ENCODE measurements around the gene GCSAM. TPM values are rescaled to one million over a fixed set of nuclear protein-coding genes. Genes with fewer than 3 reads are reported as not detected.
A peak's percentile ranks its signal among the peaks of the same experiment; 100 is the strongest.

The GCSAM gene
- total RNA-seq, 4 donors from 2014 or later = 0.26 to 3.0 (median 0.85) TPM

DNA sequence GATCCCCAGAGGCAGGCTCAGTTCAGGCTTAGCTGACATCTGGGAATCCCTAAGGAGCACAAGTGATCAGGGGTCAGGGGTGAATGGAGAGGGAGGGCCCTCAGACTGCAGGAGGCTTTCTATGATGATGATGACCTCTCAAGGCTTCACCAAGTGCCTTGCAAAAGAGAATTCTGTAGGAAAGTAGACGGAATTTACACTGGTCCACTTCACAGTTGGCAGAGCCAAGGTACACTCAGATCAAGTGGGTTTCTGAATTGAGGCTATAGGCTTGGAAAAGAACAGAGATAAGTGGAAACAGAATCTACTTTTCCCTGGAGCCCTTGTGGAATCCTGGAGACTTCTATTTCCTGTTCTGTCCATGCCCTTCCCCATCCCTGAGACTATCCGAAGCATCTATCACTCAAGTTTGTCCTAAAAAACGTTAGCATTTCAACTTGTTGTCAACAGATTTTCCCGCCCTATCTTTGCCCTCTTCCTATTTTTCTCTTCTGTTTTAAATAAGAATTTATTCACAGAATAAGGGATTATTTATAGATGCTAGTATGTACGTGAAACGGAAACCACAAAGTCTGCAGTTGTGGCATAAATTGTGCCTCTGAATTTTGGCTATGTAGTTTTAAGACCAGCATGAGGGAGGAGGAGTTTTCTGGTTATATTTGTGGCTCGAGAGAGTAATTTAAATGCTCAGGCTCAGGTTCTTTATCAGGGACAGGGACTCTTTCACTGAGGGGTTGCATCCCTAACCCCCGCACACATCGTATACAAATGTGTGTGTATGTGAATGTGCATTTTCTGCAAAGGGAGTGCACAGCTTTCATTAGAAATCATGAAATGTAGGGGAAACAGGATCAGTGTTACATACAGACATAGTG, 12.8 kb downstream of the GCSAM start:
- no peak overlapping the region for H3K4me3 ChIP-seq
- 65 to 68% methylated on average over 9 of the region's 9 CpGs for WGBS, 2 donors
- H3K4me1 ChIP-seq = no peaks in the 10 kb centered on the region
- H3K27ac ChIP-seq = no peak overlapping the region
- H3K27me3 ChIP-seq = no peaks in the 10 kb centered on the region
- peaks cover 0 to 47% (median 0%) of the 10 kb centered on the region in 3 donors for H3K36me3 ChIP-seq
- TF ChIP-seq POLR2A (IDR thresholded peaks at IDR 0.05) = no peak
- TF ChIP-seq, protein P1, sequence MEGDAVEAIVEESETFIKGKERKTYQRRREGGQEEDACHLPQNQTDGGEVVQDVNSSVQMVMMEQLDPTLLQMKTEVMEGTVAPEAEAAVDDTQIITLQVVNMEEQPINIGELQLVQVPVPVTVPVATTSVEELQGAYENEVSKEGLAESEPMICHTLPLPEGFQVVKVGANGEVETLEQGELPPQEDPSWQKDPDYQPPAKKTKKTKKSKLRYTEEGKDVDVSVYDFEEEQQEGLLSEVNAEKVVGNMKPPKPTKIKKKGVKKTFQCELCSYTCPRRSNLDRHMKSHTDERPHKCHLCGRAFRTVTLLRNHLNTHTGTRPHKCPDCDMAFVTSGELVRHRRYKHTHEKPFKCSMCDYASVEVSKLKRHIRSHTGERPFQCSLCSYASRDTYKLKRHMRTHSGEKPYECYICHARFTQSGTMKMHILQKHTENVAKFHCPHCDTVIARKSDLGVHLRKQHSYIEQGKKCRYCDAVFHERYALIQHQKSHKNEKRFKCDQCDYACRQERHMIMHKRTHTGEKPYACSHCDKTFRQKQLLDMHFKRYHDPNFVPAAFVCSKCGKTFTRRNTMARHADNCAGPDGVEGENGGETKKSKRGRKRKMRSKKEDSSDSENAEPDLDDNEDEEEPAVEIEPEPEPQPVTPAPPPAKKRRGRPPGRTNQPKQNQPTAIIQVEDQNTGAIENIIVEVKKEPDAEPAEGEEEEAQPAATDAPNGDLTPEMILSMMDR (IDR thresholded peaks at IDR 0.05) = no peak
- no peaks in the 10 kb centered on the region for H3K9me3 ChIP-seq
- no peak for DNase-seq
- intact Hi-C loops (cut with DNase I) = no loop called here

DNA sequence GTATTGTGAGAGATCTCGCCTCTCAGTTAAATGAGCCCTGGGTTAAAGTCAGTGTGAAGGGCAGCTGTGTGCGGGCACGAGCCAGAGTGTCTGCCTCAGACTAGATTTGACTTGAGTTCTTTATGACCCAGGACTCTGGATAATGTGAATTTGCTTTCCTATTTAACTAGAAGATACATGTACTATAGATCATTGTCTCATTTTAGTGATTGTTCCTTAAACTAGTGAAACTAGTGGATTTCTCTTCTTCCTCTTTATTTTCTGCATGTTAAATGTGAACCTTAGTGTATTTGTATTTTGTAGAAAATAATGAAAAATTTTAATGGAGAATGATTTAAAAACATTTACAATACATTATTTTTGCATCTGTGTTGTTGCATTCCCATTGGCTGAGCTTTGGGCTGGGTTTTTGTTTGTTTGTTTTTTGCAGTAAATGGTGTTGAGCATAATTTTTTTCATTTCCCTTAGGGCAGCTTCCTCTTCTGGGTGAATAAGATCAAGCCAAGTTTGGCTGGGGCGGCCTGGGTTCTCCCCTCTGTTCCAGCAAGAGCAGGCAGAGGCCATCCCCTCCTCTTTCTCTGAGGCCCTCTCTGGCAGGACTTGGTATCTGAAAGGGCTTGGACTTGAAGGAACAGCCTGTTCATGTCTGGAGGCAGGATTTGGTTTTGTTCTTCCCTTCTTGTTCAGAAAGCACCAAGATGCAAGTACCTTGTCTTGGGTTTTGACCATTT, 15.0 kb downstream of the GCSAM start:
- H3K4me3 ChIP-seq = no peak overlapping the region
- no peaks in the 10 kb centered on the region for H3K9me3 ChIP-seq
- no peaks in the 10 kb centered on the region for H3K4me1 ChIP-seq
- no peak overlapping the region for H3K27ac ChIP-seq
- intact Hi-C loops (cut with DNase I) = no loop called here
- TF ChIP-seq, protein P1 (IDR thresholded peaks at IDR 0.05) = no peak
- no peak for TF ChIP-seq POLR2A (IDR thresholded peaks at IDR 0.05)
- DNase-seq = no peak
- WGBS, 2 donors = 81 to 90% methylated on average over 4 of the region's 4 CpGs
- H3K36me3 ChIP-seq = peaks cover 0 to 51% (median 0%) of the 10 kb centered on the region in 3 donors
- H3K27me3 ChIP-seq = no peaks in the 10 kb centered on the region

DNA sequence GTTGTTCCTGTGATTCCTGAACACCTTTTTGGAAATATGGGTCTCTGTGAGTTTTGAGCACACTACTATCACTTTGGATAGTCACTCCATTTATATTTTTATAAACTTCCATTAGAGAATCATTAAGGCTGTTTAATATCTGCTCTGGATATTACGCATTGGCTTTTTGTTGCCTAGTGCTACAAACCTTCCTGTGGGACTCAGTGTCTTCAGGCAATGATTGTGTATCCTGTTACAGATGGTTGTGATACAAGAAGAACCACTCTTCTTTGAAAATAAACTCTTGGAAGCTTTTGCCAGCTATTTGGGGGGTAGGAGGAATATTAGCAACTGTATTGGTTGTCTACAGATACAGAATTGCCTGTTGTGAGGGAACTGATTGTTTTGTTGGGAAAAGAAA, 15.6 kb downstream of the GCSAM start:
- Histone ChIP-seq H3K4me1 (no peaks in the 10 kb centered on the region), H3K36me3 (peaks cover 0 to 54% (median 0%) of the 10 kb centered on the region in 3 donors), H3K9me3 (no peaks in the 10 kb centered on the region), H3K4me3 (no peak overlapping the region), H3K27ac (no peak overlapping the region), H3K27me3 (no peaks in the 10 kb centered on the region)
- WGBS, 2 donors = 73 to 100% methylated on average over 1 of the region's 1 CpG
- intact Hi-C loops (cut with DNase I) = no loop called here
- TF ChIP-seq, protein P1 (IDR thresholded peaks at IDR 0.05) = no peak
- no peak for TF ChIP-seq POLR2A (IDR thresholded peaks at IDR 0.05)
- no peak for DNase-seq

DNA sequence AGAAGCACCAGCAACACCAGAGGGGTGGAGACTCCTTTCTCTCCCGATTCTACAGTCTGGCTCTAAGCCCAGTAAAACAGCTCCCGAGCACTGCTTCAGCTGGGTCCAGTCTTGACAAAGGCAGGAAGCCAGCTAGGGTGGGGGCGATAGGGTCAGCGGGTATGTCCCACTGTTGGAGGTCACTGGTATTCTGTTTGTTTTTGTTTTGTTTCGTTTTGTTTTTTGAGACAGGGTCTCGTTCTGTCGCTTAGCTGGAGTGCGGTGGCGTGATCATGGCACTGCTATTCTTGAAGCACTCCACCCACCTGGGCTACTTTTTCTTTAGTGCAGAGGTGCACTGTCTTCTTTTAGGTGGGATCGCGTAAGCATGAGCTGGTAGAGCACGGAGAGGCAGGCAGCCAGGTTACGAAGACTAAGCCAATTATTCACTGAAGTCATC, 16.3 kb downstream of the GCSAM start:
- Histone ChIP-seq H3K27ac (no peak overlapping the region), H3K36me3 (peaks cover 0 to 57% (median 0%) of the 10 kb centered on the region in 3 donors), H3K4me1 (no peaks in the 10 kb centered on the region), H3K27me3 (no peaks in the 10 kb centered on the region), H3K4me3 (peak overlapping the region in 1 of 4 donors; percentile 29), H3K9me3 (no peaks in the 10 kb centered on the region)
- intact Hi-C loops (cut with DNase I) = no loop called here
- 71 to 73% methylated on average over 13 of the region's 13 CpGs for WGBS, 2 donors
- no peak for DNase-seq
- TF ChIP-seq, protein P1 (IDR thresholded peaks at IDR 0.05) = no peak
- TF ChIP-seq POLR2A (IDR thresholded peaks at IDR 0.05) = no peak
